SK-N-SH treated with all-trans-retinoic acid at 6 μM for 48 hours (cell line): ENCODE measurements around the gene FUZ.
A peak's percentile ranks its signal among the peaks of the same experiment; 100 is the strongest.

Experiments
- ATAC-seq: fragments of 200-7000 bp; cut with Tn5 transposase; 3 replicates; pipeline ENCODE4 v1.9.1; 2020; ENCODE audit warnings: mild to moderate bottlenecking, moderate library complexity
- ARNTL ChIP-seq: fragments of 450-650 bp; formaldehyde crosslinking; IDR thresholded peaks from 2 replicates; pipeline ENCODE4 v1.5.0; 2020; ENCODE audit warnings: low read depth, mild to moderate bottlenecking, moderate library complexity, borderline replicate concordance
- BACH2 ChIP-seq: fragments of 250-450 bp; sonication (Bioruptor Pico); IDR thresholded peaks from 2 replicates; pipeline ENCODE4 v1.9.0; 2021; ENCODE audit warnings: mild to moderate bottlenecking, borderline replicate concordance
- CSDC2 ChIP-seq: fragments of 250-450 bp; sonication (Bioruptor Pico); IDR thresholded peaks from 2 replicates; pipeline ENCODE4 v1.5.0; 2020; ENCODE audit warnings: mild to moderate bottlenecking, moderate library complexity
- ESRRG ChIP-seq: fragments of 250-450 bp; sonication (Bioruptor Pico); IDR thresholded peaks from 2 replicates; pipeline ENCODE4 v1.6.1; 2021; ENCODE audit warnings: mild to moderate bottlenecking
- GLIS3 ChIP-seq: fragments of 250-450 bp; sonication (Bioruptor Pico); IDR thresholded peaks from 2 replicates; pipeline ENCODE4 v1.5.0; 2020; ENCODE audit warnings: mild to moderate bottlenecking, moderate library complexity
- ISL1 ChIP-seq: fragments of 250-450 bp; sonication (Bioruptor Pico); IDR thresholded peaks from 2 replicates; pipeline ENCODE4 v2.1.2; 2022; ENCODE audit warnings: mild to moderate bottlenecking, moderate library complexity
- OSR1 ChIP-seq: fragments of 250-450 bp; sonication (Bioruptor Pico); IDR thresholded peaks from 2 replicates; pipeline ENCODE4 v1.8.0; 2022; ENCODE audit warnings: moderate library complexity, mild to moderate bottlenecking, inconsistent platforms
- PATZ1 ChIP-seq: fragments of 250-450 bp; sonication (Bioruptor Pico); IDR thresholded peaks from 2 replicates; pipeline ENCODE4 v1.8.0; 2020; ENCODE audit warnings: mild to moderate bottlenecking, moderate library complexity, borderline replicate concordance
- POU6F1 ChIP-seq: fragments of 250-450 bp; sonication (Bioruptor Pico); IDR thresholded peaks from 2 replicates; pipeline ENCODE4 v1.8.0; 2021; ENCODE audit warnings: low read depth, mild to moderate bottlenecking, moderate library complexity, borderline replicate concordance
- PPARA ChIP-seq: fragments of 250-450 bp; sonication (Bioruptor Pico); IDR thresholded peaks from 2 replicates; pipeline ENCODE4 v1.5.0; 2020; ENCODE audit warnings: mild to moderate bottlenecking, borderline replicate concordance
- RARB ChIP-seq: fragments of 250-450 bp; sonication (Bioruptor Pico); IDR thresholded peaks from 2 replicates; pipeline ENCODE4 v1.8.0; 2021; ENCODE audit warnings: mild to moderate bottlenecking, moderate library complexity
- SNAI2 ChIP-seq: fragments of 250-450 bp; sonication (Bioruptor Pico); IDR thresholded peaks from 2 replicates; pipeline ENCODE4 v1.5.0; 2020; ENCODE audit warnings: mild to moderate bottlenecking, moderate library complexity
- TCF4 ChIP-seq: fragments of 250-450 bp; sonication (Bioruptor Pico); IDR thresholded peaks from 2 replicates; pipeline ENCODE4 v1.8.0; 2021; ENCODE audit warnings: mild to moderate bottlenecking, moderate library complexity, borderline replicate concordance
- TOX ChIP-seq: fragments of 250-450 bp; sonication (Bioruptor Pico); IDR thresholded peaks from 2 replicates; pipeline ENCODE4 v1.8.0; 2021; ENCODE audit warnings: mild to moderate bottlenecking, moderate library complexity, borderline replicate concordance
- TSHZ2 ChIP-seq: fragments of 250-450 bp; sonication (Bioruptor Pico); IDR thresholded peaks from 2 replicates; pipeline ENCODE4 v1.5.0; 2020; ENCODE audit warnings: mild to moderate bottlenecking, moderate library complexity
- ZFP3 ChIP-seq: fragments of 250-450 bp; sonication (Bioruptor Pico); IDR thresholded peaks from 2 replicates; pipeline ENCODE4 v1.5.0; 2020; ENCODE audit warnings: mild to moderate bottlenecking, moderate library complexity
- ZFP30 ChIP-seq: fragments of 450-650 bp; formaldehyde crosslinking; IDR thresholded peaks from 2 replicates; pipeline ENCODE4 v1.5.0; 2022; ENCODE audit warnings: mild to moderate bottlenecking, moderate library complexity
- ZNF565 ChIP-seq: fragments of 450-650 bp; formaldehyde crosslinking; conservative IDR thresholded peaks from 2 replicates; pipeline ENCODE4 v1.5.0; 2020; ENCODE audit warnings: low read depth, mild to moderate bottlenecking, moderate library complexity
- ZNF70 ChIP-seq: fragments of 450-650 bp; formaldehyde crosslinking; IDR thresholded peaks from 2 replicates; pipeline ENCODE4 v1.5.0; 2020; ENCODE audit warnings: mild to moderate bottlenecking, moderate library complexity
- ZNF8 ChIP-seq: fragments of 450-650 bp; formaldehyde crosslinking; IDR thresholded peaks from 2 replicates; pipeline ENCODE4 v1.5.0; 2020; ENCODE audit warnings: mild to moderate bottlenecking, moderate library complexity

The FUZ gene

GRCh38 chr19:49801966-49802661 is 11.0 kb downstream of the FUZ start:
- peak; percentile 97 for ATAC-seq
- TF ChIP-seq PPARA (CRISPR knock-in tag), result no peak
- no peak for TF ChIP-seq OSR1 (CRISPR knock-in tag)
- no peak for TF ChIP-seq ESRRG (CRISPR knock-in tag)
- TF ChIP-seq ISL1 (CRISPR knock-in tag), result no peak
- no peak for TF ChIP-seq ZFP3 (CRISPR knock-in tag)
- no peak for TF ChIP-seq ARNTL (CRISPR knock-in tag)
- TF ChIP-seq GLIS3 (CRISPR knock-in tag), result no peak
- TF ChIP-seq TOX (CRISPR knock-in tag), result no peak
- TF ChIP-seq POU6F1 (CRISPR knock-in tag), result no peak
- no peak for TF ChIP-seq ZFP30 (CRISPR knock-in tag)
- no peak for TF ChIP-seq SNAI2 (CRISPR knock-in tag)

GRCh38 chr19:49801401-49801888 is 11.6 kb downstream of the FUZ start:
- TF ChIP-seq ARNTL (CRISPR knock-in tag), result no peak
- TF ChIP-seq ZFP3 (CRISPR knock-in tag), result no peak
- TF ChIP-seq TSHZ2 (CRISPR knock-in tag), result no peak
- no peak for TF ChIP-seq BACH2 (CRISPR knock-in tag)
- TF ChIP-seq OSR1 (CRISPR knock-in tag), result no peak
- no peak for TF ChIP-seq ZNF8
- no peak for TF ChIP-seq TOX (CRISPR knock-in tag)
- no peak for TF ChIP-seq ESRRG (CRISPR knock-in tag)
- TF ChIP-seq ZNF565, result no peak
- no peak for TF ChIP-seq ISL1 (CRISPR knock-in tag)
- no peak for TF ChIP-seq POU6F1 (CRISPR knock-in tag)
- TF ChIP-seq TCF4 (CRISPR knock-in tag), result no peak
- TF ChIP-seq GLIS3 (CRISPR knock-in tag), result no peak
- no peak for TF ChIP-seq RARB (CRISPR knock-in tag)
- ATAC-seq, result no peak

- TF ChIP-seq PATZ1 (no peak), CSDC2 (CRISPR knock-in tag) (no peak), POU6F1 (CRISPR knock-in tag) (no peak), ZNF70 (CRISPR knock-in tag) (no peak)
- ATAC-seq, result no peak
Observed at GRCh38 chr19:49800771-49801170, 12.3 kb downstream of the FUZ start.
